ENCODE measurements around the gene RBM20. TPM values are rescaled to one million over a fixed set of nuclear protein-coding genes. Genes with fewer than 3 reads are reported as not detected.

Gene RBM20
- total and polyA plus RNA-seq, 2 of the 13 experiments (the other 11 are each of a cell fraction or from before 2014, with no cell fraction given), result 0.02 to 0.22 TPM

DNA sequence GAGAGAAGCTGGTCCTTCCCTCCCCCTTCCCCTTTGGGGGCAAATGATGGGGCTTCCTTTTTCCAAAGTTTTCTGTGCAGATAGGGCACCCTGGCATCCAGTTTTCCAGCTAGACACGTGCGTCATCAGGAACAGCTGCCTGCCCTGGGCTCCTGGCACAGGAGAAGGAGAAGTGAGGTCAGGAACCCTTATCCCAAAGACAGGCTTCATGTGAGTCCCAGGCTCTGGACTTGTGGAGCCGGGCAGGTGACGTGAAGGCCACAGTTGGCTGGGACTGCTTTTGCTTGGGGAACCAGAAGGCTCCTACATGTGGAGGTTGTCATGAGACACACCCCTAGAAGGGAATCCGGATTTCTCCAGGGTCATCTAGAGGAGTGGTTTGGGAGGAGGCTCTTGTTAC lies 66.5 kb downstream of the RBM20 start (continued):
- TF ChIP-seq, protein P1, sequence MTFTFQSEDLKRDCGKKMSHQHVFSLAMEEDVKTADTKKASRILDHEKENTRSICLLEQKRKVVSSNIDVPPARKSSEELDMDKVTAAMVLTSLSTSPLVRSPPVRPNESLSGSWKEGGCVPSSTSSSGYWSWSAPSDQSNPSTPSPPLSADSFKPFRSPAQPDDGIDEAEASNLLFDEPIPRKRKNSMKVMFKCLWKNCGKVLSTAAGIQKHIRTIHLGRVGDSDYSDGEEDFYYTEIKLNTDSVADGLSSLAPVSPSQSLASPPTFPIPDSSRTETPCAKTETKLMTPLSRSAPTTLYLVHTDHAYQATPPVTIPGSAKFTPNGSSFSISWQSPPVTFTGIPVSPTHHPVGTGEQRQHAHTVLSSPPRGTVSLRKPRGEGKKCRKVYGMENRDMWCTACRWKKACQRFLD (CRISPR knock-in tag; IDR thresholded peaks at IDR 0.05; ENCODE audit: borderline replicate concordance), result no peak
- no peak for TF ChIP-seq ZNF670 (CRISPR knock-in tag; IDR thresholded peaks at IDR 0.05; ENCODE audit: borderline replicate concordance)

DNA sequence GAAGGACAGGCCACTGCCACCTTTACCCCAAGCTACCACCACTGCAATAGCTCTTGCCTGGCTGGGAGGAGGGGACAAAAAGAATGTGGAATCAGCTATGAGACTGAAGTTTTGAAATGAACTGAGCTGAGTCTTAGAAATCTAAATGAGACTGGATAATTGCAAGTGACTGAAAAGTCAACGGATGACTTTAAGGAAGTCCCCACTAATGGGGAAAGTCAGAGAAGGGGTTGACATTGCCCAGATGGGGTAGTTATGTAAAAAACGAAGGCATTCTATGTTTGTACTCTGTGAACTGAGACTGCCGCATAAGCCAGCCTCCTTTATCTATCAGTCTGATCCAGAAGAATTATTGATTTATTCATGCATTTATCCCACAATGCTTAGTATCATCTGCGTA lies 67.2 kb downstream of the RBM20 start:
- Histone ChIP-seq H3K9me3 (ENCODE audit: low read length) (no peaks in the 10 kb centered on the region), H3K27me3 (ENCODE audit: control insufficient read depth in 1 of 2, insufficient read depth in 2 of 2, low read length in 2 of 2) (peaks cover 0 to 4% of the 10 kb centered on the region in 2 experiments; a peak in 1 of 5 replicates), H3K4me3 (replicated peaks in 1 of 3; ENCODE audit: insufficient read depth in 1 of 3, low read depth in 2 of 3, low read length in 3 of 3) (no peak overlapping the region), H3K9ac (ENCODE audit: insufficient read depth, low read depth, low read length) (no peak overlapping the region), H3K79me2 (ENCODE audit: insufficient read depth, low read length) (no peaks in the 10 kb centered on the region), H3K4me1 (ENCODE audit: insufficient read depth, low read length) (peaks cover 19% of the 10 kb centered on the region), H3K4me2 (ENCODE audit: low read depth, low read length) (no peak overlapping the region), H3K36me3 (replicated peaks in 1 of 2; ENCODE audit: control insufficient read depth in 1 of 2, insufficient read depth in 2 of 2, low read length in 2 of 2) (no peaks in the 10 kb centered on the region), H2AFZ (ENCODE audit: low read length) (no peak overlapping the region), H3K27ac (ENCODE audit: extremely low read length, insufficient read depth, low read length) (no peak overlapping the region), H4K20me1 (ENCODE audit: insufficient read depth, low read length) (no peaks in the 10 kb centered on the region)
- 72% methylated on average over 4 of the region's 4 CpGs for WGBS (ENCODE audit: low lambda C conversion rate)
- no TSS peak for BruUV-seq (replicated peaks)
- ChIA-PET POLR2A (no interaction called here), CTCF (ENCODE audit: low intra/inter-chr PET ratio, low total read pairs) (no interaction called here)
- TF ChIP-seq PAWR (CRISPR knock-in tag; IDR thresholded peaks at IDR 0.05; ENCODE audit: borderline replicate concordance) (no peak), MEF2D (CRISPR knock-in tag; IDR thresholded peaks at IDR 0.05) (no peak), ZBTB8A (CRISPR knock-in tag; IDR thresholded peaks at IDR 0.05; ENCODE audit: borderline replicate concordance, low read depth) (no peak), ZNF761 (CRISPR knock-in tag; conservative IDR thresholded peaks at IDR 0.05) (no peak), ZNF891 (CRISPR knock-in tag; IDR thresholded peaks at IDR 0.05) (no peak), ZNF350 (CRISPR knock-in tag; IDR thresholded peaks at IDR 0.05; ENCODE audit: borderline replicate concordance, low read depth) (no peak), ZNF713 (CRISPR knock-in tag; IDR thresholded peaks at IDR 0.05) (no peak), ZFX (CRISPR knock-in tag; IDR thresholded peaks at IDR 0.05; ENCODE audit: low read depth) (no peak), FOSL2 (CRISPR knock-in tag; IDR thresholded peaks at IDR 0.05) (no peak), EP300 (IDR thresholded peaks at IDR 0.05; ENCODE audit: low read depth in 2 of 2, low read length in 2 of 2) (no peak), EP300 (CRISPR knock-in tag; IDR thresholded peaks at IDR 0.05; ENCODE audit: borderline replicate concordance) (no peak), ZNF317 (CRISPR knock-in tag; IDR thresholded peaks at IDR 0.05) (no peak), ZBTB3 (CRISPR knock-in tag; IDR thresholded peaks at IDR 0.05; ENCODE audit: borderline replicate concordance, low read depth) (no peak), ZFAT (CRISPR knock-in tag; conservative IDR thresholded peaks at IDR 0.05) (no peak), ZSCAN9 (CRISPR knock-in tag; IDR thresholded peaks at IDR 0.05; ENCODE audit: borderline replicate concordance) (no peak)
- TF ChIP-seq, protein P2, sequence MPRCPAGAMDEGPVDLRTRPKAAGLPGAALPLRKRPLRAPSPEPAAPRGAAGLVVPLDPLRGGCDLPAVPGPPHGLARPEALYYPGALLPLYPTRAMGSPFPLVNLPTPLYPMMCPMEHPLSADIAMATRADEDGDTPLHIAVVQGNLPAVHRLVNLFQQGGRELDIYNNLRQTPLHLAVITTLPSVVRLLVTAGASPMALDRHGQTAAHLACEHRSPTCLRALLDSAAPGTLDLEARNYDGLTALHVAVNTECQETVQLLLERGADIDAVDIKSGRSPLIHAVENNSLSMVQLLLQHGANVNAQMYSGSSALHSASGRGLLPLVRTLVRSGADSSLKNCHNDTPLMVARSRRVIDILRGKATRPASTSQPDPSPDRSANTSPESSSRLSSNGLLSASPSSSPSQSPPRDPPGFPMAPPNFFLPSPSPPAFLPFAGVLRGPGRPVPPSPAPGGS (CRISPR knock-in tag; IDR thresholded peaks at IDR 0.05), result no peak
- TF ChIP-seq, protein P3, sequence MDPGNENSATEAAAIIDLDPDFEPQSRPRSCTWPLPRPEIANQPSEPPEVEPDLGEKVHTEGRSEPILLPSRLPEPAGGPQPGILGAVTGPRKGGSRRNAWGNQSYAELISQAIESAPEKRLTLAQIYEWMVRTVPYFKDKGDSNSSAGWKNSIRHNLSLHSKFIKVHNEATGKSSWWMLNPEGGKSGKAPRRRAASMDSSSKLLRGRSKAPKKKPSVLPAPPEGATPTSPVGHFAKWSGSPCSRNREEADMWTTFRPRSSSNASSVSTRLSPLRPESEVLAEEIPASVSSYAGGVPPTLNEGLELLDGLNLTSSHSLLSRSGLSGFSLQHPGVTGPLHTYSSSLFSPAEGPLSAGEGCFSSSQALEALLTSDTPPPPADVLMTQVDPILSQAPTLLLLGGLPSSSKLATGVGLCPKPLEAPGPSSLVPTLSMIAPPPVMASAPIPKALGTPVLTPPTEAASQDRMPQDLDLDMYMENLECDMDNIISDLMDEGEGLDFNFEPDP (CRISPR knock-in tag; conservative IDR thresholded peaks at IDR 0.05), result no peak
- FAIRE-seq (no peak), ATAC-seq (no peak), DNase-seq (ENCODE audit: low spot score) (no peak)
- in situ Hi-C loops (cut with HindIII; ENCODE audit: extremely low pct_ligation_motif_present, low pct_unique_long_range_greater_than_20kb) (no loop called here), intact Hi-C loops (cut with micrococcal nuclease; ENCODE audit: unreplicated experiment) (no loop called here)
